A549 (cell line): Measurements from ENCODE around the gene CDH11.

Experiments used
- CEBPB ChIP-seq, 2 experiments: fragments of >200 bp in 1 of 2; sonication (Bioruptor Twin) in 1 of 2; formaldehyde crosslinking in 1 of 2; IDR thresholded peaks; 2 replicates each; pipeline ENCODE4 v1.6.1; 2012 to 2016
- CHD2 ChIP-seq: fragments of 150-350 bp; IDR thresholded peaks from 2 replicates; pipeline ENCODE4 v1.6.1; 2014; ENCODE audit warnings: low read length; ENCODE audit not compliant: partially characterized antibody
- CTCF ChIP-seq: fragments of >200 bp; sonication (Bioruptor Twin); formaldehyde crosslinking; IDR thresholded peaks from 3 replicates; pipeline ENCODE4 v1.5.1; 2016
- EP300 ChIP-seq, 2 experiments: fragments of >200 bp; sonication (Bioruptor Twin); formaldehyde crosslinking; IDR thresholded peaks; 2 replicates in 1 of 2; 3 replicates in 1 of 2; pipeline ENCODE4 v1.6.1; 2016 to 2017
- KDM1A ChIP-seq: fragments of 200-600 bp; sonication (generic); IDR thresholded peaks from 2 replicates; pipeline ENCODE4 v1.6.1; 2016; ENCODE audit warnings: low read depth, mild to moderate bottlenecking
- MAX ChIP-seq: IDR thresholded peaks from 2 replicates; pipeline ENCODE4 v1.6.1; 2012
- NFE2L2 ChIP-seq: fragments of 150-350 bp; conservative IDR thresholded peaks from 2 replicates; pipeline ENCODE4 v1.6.1; 2014; ENCODE audit warnings: low read length
- POLR2A ChIP-seq: IDR thresholded peaks from 2 replicates; pipeline ENCODE4 v1.6.1; 2012; ENCODE audit warnings: mild to moderate bottlenecking, low read length
- REST ChIP-seq: fragments of 200-600 bp; sonication (generic); IDR thresholded peaks from 2 replicates; pipeline ENCODE4 v1.6.1; 2016; ENCODE audit warnings: antibody characterized with exemption, mild to moderate bottlenecking, moderate library complexity
- USF2 ChIP-seq: fragments of 450-650 bp; IDR thresholded peaks from 2 replicates; pipeline ENCODE4 v1.6.1; 2014; ENCODE audit warnings: antibody characterized with exemption

- TF ChIP-seq CTCF, result no peak
- no peak for TF ChIP-seq POLR2A
- no peak for TF ChIP-seq NFE2L2
- TF ChIP-seq REST, result no peak
- no peak for TF ChIP-seq CHD2
- no peak for TF ChIP-seq EP300 (IDR thresholded peaks at IDR 0.05)
- no peak for TF ChIP-seq USF2
- no peak for TF ChIP-seq CEBPB (IDR thresholded peaks at IDR 0.05)
- no peak for TF ChIP-seq MAX
- no peak for TF ChIP-seq KDM1A
Measured at GRCh38 chr16:65120831-65121721, 787 bp downstream of the CDH11 start.
